ENCODE measurements around the gene CHEK1.

DNA sequence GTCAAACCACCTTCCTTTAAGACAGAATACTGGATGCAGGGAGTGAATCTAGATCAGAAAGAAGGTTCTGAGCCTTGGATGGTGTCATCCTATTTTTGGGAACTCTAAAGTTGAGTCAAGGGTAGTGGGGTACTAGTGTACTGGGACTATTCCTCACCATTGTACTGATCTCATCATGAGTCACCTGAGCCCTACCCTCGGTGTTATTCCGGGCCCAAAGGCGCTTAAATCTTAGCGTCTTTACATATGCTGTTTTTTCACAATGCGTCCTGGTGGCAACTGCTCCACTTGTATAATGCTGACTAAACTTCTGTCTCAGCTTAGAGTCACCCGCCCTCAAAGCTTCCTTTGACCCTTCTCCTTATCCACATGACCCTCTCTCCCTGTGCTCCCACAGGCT lies 95.8 kb downstream of the CHEK1 start:
- no peak for TF ChIP-seq TAF1 (IDR thresholded peaks at IDR 0.05; ENCODE audit: borderline replicate concordance, insufficient read depth, low read length)
- no peak for TF ChIP-seq SIN3A (IDR thresholded peaks at IDR 0.05; ENCODE audit: borderline replicate concordance, insufficient read depth, low read length)
- TF ChIP-seq, protein P1, sequence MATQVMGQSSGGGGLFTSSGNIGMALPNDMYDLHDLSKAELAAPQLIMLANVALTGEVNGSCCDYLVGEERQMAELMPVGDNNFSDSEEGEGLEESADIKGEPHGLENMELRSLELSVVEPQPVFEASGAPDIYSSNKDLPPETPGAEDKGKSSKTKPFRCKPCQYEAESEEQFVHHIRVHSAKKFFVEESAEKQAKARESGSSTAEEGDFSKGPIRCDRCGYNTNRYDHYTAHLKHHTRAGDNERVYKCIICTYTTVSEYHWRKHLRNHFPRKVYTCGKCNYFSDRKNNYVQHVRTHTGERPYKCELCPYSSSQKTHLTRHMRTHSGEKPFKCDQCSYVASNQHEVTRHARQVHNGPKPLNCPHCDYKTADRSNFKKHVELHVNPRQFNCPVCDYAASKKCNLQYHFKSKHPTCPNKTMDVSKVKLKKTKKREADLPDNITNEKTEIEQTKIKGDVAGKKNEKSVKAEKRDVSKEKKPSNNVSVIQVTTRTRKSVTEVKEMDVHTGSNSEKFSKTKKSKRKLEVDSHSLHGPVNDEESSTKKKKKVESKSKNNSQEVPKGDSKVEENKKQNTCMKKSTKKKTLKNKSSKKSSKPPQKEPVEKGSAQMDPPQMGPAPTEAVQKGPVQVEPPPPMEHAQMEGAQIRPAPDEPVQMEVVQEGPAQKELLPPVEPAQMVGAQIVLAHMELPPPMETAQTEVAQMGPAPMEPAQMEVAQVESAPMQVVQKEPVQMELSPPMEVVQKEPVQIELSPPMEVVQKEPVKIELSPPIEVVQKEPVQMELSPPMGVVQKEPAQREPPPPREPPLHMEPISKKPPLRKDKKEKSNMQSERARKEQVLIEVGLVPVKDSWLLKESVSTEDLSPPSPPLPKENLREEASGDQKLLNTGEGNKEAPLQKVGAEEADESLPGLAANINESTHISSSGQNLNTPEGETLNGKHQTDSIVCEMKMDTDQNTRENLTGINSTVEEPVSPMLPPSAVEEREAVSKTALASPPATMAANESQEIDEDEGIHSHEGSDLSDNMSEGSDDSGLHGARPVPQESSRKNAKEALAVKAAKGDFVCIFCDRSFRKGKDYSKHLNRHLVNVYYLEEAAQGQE (IDR thresholded peaks at IDR 0.05; ENCODE audit: insufficient read depth in 1 of 2, low read depth in 2 of 2, low read length in 2 of 2): no peak
